Measurements from ENCODE around the gene FHOD3.

- TF ChIP-seq CTCF (IDR thresholded peaks at IDR 0.05; ENCODE audit: control extremely low read depth in 1 of 3, insufficient read depth in 1 of 3, low read depth in 1 of 3, low read length in 3 of 3): peak; percentile 21 to 36 (median 35); a peak in 3 of 4 replicates
- TF ChIP-seq POLR2A (IDR thresholded peaks at IDR 0.05; ENCODE audit: control extremely low read depth in 1 of 2, low read depth in 2 of 2, low read length in 2 of 2): no peak
Observed at GRCh38 chr18:36761186-36761698, 463.7 kb downstream of the FHOD3 start.
